GM10248 (cell line): ENCODE results near the gene MCOLN2.

ENCODE experiments used
- CTCF ChIA-PET: fragments of 300-600 bp; sonication (Branson Sonifier 250); formaldehyde crosslinking; extraction: SDS; loops from one replicate; lab custom pipeline; 2021; ENCODE audit warnings: antibody characterized with exemption; lab: Yijun Ruan, JAX
- POLR2A ChIA-PET: fragments of 350-650 bp; sonication (Branson Sonifier 250); formaldehyde crosslinking; extraction: SDS; loops from one replicate; lab custom pipeline; 2020; ENCODE audit warnings: antibody characterized with exemption; lab: Yijun Ruan, JAX
- DNase-seq: peaks from one replicate; pipeline ENCODE4 v3.0.0; 2012; ENCODE audit errors: extremely low spot score
- TF ChIP-seq, protein P1 (sequence below): IDR thresholded peaks from 2 replicates; pipeline ENCODE4 v1.5.1; 2012; ENCODE audit warnings: mild to moderate bottlenecking, low read depth; ENCODE audit errors: extremely low read depth, missing control alignments, control extremely low read depth

Gene MCOLN2

GRCh38 chr1:84930329-84930728 is 66.6 kb downstream of the MCOLN2 start:
- CTCF ChIA-PET = interaction anchor here (2.4 kb wide), 1 partner anchor 15 kb away, joined by 9 read pairs; no protein-coding TSS in a partner anchor
- TF ChIP-seq, protein P1, sequence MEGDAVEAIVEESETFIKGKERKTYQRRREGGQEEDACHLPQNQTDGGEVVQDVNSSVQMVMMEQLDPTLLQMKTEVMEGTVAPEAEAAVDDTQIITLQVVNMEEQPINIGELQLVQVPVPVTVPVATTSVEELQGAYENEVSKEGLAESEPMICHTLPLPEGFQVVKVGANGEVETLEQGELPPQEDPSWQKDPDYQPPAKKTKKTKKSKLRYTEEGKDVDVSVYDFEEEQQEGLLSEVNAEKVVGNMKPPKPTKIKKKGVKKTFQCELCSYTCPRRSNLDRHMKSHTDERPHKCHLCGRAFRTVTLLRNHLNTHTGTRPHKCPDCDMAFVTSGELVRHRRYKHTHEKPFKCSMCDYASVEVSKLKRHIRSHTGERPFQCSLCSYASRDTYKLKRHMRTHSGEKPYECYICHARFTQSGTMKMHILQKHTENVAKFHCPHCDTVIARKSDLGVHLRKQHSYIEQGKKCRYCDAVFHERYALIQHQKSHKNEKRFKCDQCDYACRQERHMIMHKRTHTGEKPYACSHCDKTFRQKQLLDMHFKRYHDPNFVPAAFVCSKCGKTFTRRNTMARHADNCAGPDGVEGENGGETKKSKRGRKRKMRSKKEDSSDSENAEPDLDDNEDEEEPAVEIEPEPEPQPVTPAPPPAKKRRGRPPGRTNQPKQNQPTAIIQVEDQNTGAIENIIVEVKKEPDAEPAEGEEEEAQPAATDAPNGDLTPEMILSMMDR = no peak
- POLR2A ChIA-PET = no interaction called here
- DNase-seq = no peak

GRCh38 chr1:84929581-84929980 is 67.3 kb downstream of the MCOLN2 start:
- POLR2A ChIA-PET = no interaction called here
- TF ChIP-seq, protein P1 = no peak
- CTCF ChIA-PET = interaction anchor here (1.1 to 4.3 kb wide), 4 partner anchors 7 to 147 kb away, joined by 3 to 24 read pairs (median 12); no protein-coding TSS in a partner anchor
- DNase-seq = no peak

GRCh38 chr1:84928979-84929378 is 67.9 kb downstream of the MCOLN2 start:
- ChIA-PET CTCF (interaction anchor here (1.1 to 4.3 kb wide), 6 partner anchors 8 to 454 kb away, joined by 3 to 24 read pairs (median 4); no protein-coding TSS in a partner anchor), POLR2A (no interaction called here)
- TF ChIP-seq, protein P1 = no peak
- DNase-seq = no peak

DNA sequence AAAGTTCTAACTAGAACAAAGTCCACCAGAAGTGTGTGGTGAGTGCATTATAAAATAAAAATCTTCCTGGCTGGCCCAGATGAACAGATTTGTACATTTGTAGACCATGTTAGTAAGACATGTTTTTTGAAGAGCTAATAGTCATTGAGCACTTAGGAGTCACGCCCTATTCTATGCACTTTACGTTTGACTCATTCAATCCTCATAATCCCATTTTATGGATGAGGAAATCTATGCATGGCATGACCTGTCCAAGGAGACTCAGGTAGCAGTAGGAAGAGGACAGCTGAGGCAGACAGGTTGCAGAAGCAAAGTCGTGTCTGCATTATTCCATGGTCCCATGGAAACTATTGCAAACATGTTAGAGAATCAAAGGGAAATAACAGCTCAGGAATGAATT is 73.6 kb downstream of the MCOLN2 start:
- TF ChIP-seq, protein P1 = no peak
- DNase-seq = no peak
- ChIA-PET POLR2A (no interaction called here), CTCF (interaction anchor here (1.1 to 4.2 kb wide), 7 partner anchors 11 to 312 kb away, joined by 3 to 29 read pairs (median 3); no protein-coding TSS in a partner anchor)

DNA sequence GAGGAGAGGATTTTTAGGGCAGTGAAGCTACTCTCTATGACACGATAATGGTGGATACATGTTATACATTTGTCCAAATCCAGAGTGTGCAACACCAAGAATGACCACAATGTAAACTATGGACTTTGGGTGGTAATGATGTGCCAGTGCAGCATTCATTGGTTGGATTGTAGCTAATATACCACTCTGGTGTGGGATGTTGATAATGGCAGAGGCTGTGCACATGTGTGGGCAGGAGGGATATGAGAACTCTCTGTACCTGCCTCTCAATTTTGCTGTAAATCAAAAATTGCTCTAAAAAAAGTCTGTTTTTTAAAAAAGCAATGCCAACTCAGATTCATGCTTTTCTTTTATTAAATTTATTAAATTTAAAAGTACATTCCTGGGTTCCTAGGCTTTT is 76.8 kb downstream of the MCOLN2 start:
- POLR2A ChIA-PET = no interaction called here
- no peak for DNase-seq
- TF ChIP-seq, protein P1 = no peak
- CTCF ChIA-PET = interaction anchor here (1.4 to 2.9 kb wide), 2 partner anchors 15 to 138 kb away, joined by 3 to 15 read pairs; no protein-coding TSS in a partner anchor

DNA sequence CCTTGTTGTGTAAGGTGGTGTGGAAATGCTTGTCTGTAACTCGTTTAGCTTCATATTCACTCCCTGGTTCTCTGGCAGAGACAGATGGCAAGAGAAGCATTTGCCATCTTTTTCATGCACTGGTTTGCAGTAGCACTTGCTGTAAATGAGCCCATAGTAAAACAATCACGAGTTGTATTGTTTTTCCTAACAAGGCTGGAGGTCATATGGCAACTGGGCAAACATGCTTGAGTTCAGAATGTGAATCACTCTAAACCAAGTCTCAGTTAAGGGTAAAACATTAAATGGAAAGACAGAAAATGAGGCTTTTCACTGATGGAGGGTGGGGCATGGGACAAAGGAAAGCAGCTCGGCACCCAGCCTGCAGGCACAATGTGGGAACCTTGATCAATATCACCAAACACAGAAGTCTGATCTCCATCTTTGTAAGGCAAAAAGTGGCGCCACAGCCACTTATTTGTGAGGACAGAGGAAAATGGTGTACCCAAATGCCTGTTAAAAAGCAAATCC is 77.4 kb downstream of the MCOLN2 start:
- no peak for DNase-seq
- TF ChIP-seq, protein P1 = no peak
- CTCF ChIA-PET = interaction anchor here (1.2 to 2.9 kb wide), 3 partner anchors 9 to 137 kb away, joined by 3 to 15 read pairs (median 4); no protein-coding TSS in a partner anchor
- POLR2A ChIA-PET = no interaction called here
